Activated naive CD4-positive, alpha-beta T cell treated with anti-CD3 and anti-CD28 coated beads for 36 hours (primary cell): ENCODE data around the gene KRTAP1-1. TPM values are rescaled to one million over a fixed set of nuclear protein-coding genes. Genes with fewer than 3 reads are reported as not detected.
"Not testable (repeated sequence)": the region's sequence is repeated elsewhere in the genome, so short reads cannot be mapped to it uniquely, and the experiment has no call there.

Experiments
- CTCF ChIA-PET: fragments of 350-600 bp; sonication (Branson Sonifier 250); formaldehyde crosslinking; loops from one replicate; lab custom pipeline; 2021; ENCODE audit warnings: antibody characterized with exemption; lab: Charles Lee
- DNase-seq: peaks from one replicate; pipeline ENCODE4 v3.0.0-alpha.2; 2020
- H3K27ac Mint-ChIP-seq: one replicate; pipeline ENCODE4 v1.8.0; 2021; ENCODE audit warnings: mild to moderate bottlenecking, mixed read lengths
- H3K27me3 Mint-ChIP-seq: one replicate; pipeline ENCODE4 v1.8.0; 2021; ENCODE audit warnings: low read depth, mixed read lengths
- H3K36me3 Mint-ChIP-seq: one replicate; pipeline ENCODE4 v1.8.0; 2021; ENCODE audit warnings: low read depth, mixed read lengths
- H3K4me1 Mint-ChIP-seq: one replicate; pipeline ENCODE4 v1.8.0; 2021; ENCODE audit warnings: low read depth, mixed read lengths
- H3K4me3 Mint-ChIP-seq: one replicate; pipeline ENCODE4 v1.8.0; 2021; ENCODE audit warnings: mild to moderate bottlenecking, moderate library complexity, mixed read lengths
- H3K9me3 Mint-ChIP-seq: one replicate; pipeline ENCODE4 v1.8.0; 2021; ENCODE audit warnings: mixed read lengths
- intact Hi-C: fragments of 100-400 bp; cut with micrococcal nuclease; formaldehyde crosslinking; loops from one replicate; pipeline ENCODE4 v1.15.1; 2023
- total RNA-seq, 2 experiments: library from RNA; stranded (reverse); gene quantifications; one replicate each; pipeline ENCODE4 v1.2.3, GENCODE V29; 2021

Gene KRTAP1-1
- total RNA-seq, 2 experiments from 2014 or later: not detected

DNA sequence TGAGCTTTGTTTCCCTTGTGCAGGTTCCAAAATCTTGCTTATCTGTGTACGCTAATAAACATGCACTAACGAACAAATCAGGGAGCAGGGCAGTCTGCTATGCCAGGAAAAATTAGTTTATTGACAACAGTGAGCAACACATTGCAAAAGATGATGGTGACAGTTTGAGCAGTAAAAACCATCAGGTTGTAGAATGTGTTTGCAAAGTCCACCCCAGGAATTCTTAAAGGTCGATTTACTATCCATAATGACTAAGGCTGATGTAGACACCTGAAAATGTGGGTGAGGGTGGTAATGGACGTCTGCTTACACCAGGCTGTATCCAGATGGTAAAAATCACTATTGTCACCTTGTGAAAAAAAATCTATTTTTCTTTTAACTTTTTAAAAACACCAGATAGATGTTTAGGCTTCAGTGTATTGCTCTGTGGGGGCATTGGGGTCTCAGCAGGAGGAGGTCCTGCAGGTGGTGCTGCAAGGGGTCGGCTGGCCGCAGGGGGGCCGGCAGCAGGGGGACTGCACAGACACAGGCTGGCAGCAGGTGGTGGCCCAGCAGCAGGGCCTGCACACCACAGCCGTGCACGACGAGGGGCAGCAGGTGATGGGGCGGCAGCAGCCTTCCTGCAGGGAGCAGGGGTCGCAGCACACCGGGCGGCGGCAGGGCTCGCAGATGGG is 23.9 kb upstream of the KRTAP1-1 start:
- DNase-seq, H3K4me3 Mint-ChIP-seq, CTCF ChIA-PET, H3K9me3 Mint-ChIP-seq, intact Hi-C loops, H3K27ac Mint-ChIP-seq, H3K4me1 Mint-ChIP-seq, H3K36me3 Mint-ChIP-seq: not testable (repeated sequence)
- H3K27me3 Mint-ChIP-seq: peaks cover 12% of the 10 kb centered on the region

DNA sequence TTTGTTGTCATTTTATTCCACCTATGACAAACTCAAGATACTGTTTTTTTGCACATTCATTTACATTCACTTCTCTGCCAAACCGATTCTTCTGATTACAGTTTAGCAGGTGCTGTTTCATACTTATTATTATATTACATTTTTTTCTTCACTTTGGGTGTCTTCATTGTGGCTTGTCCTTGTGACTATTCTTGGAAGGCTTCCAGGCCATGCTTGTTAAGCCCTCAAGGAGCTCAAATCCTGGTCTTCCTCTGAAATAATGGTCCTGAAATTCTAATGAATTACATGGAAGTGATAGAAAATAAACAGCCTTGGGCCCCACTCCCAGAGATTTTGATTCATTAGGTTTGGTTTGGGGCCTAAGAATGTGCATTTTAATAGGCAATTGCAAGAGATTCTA is 23.1 kb upstream of the KRTAP1-1 start:
- no peak overlapping the region for H3K27ac Mint-ChIP-seq
- H3K9me3 Mint-ChIP-seq: no peaks in the 10 kb centered on the region
- CTCF ChIA-PET: no interaction called here
- peaks cover 16% of the 10 kb centered on the region for H3K27me3 Mint-ChIP-seq
- no peak overlapping the region for H3K4me3 Mint-ChIP-seq
- intact Hi-C loops: no loop called here
- no peaks in the 10 kb centered on the region for H3K36me3 Mint-ChIP-seq
- DNase-seq: no peak
- no peaks in the 10 kb centered on the region for H3K4me1 Mint-ChIP-seq

DNA sequence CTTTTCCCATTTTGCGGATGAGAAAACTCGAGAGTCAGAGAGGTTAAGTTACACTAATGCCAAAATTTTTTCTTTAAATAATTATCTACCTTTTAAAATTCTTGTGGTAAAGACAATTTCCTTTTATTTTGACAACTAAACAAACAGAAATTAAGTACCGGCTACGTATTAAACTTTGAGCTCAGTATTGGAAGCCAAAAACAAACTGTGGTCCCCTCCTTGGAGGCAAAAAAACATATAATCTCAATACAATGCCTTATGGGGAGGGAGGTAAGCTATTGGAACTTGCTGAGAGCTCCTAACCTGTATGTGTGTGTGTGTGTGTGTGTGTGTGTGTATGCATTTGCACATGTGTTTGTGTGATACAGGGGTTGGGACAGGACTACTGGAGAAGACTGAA is 22.2 kb upstream of the KRTAP1-1 start:
- Mint-ChIP-seq H3K4me1 (no peaks in the 10 kb centered on the region), H3K4me3 (no peak overlapping the region), H3K36me3 (no peaks in the 10 kb centered on the region), H3K9me3 (no peaks in the 10 kb centered on the region), H3K27me3 (peaks cover 21% of the 10 kb centered on the region), H3K27ac (no peak overlapping the region)
- intact Hi-C loops: no loop called here
- DNase-seq: no peak
- CTCF ChIA-PET: no interaction called here

DNA sequence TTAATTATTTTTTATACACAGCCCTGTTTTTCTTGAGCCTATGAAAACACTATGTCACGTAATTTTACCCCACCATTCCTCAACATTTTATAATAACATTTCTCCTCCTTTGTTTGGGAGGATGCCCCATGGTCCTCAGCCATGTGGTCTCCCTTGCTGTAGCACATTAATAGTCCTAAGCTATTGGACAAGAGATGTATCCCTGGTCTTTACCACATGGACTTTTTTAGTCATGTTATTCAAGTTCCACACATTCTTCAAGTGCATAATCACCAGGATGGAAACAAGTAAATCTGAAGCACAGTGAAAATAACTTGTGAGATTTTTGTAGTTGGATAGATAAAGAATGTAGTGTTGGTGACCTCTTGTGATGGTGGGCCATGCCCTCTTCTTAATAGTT is 20.7 kb upstream of the KRTAP1-1 start:
- no peak overlapping the region for H3K27ac Mint-ChIP-seq
- H3K27me3 Mint-ChIP-seq: peaks cover 26% of the 10 kb centered on the region
- DNase-seq: no peak
- no peaks in the 10 kb centered on the region for H3K4me1 Mint-ChIP-seq
- H3K9me3 Mint-ChIP-seq: no peaks in the 10 kb centered on the region
- intact Hi-C loops: no loop called here
- CTCF ChIA-PET: no interaction called here
- no peak overlapping the region for H3K4me3 Mint-ChIP-seq
- H3K36me3 Mint-ChIP-seq: no peaks in the 10 kb centered on the region

DNA sequence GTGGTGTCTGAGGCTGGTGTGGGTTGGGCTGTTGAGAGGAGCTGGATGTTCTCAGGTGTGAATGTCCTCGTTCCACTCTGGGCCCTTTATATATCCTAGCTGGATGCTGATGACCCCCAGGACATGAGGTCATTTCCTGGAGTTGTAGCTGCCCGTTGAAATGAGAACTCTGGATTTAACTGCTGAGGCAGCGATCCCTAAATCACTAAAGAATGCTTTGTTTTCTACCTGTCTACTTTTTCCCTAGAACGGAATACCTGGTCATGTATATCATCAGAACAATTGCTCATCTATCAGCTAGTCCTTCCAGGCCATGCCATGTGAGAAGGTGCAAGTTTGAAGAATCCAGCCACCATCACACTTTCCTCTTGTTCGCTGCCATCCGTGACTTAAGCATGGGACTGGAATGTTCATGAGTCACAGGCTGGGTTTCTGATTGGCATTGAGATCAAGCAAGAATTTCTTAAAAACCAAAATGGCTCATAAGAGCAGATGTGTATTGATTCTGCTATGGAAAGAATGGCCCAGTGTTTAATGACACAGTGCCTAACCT is 18.9 kb upstream of the KRTAP1-1 start, which contains the start of gene KRTAP2-3:
TSS of gene KRTAP2-3 (minus strand) at position 63 of the 553 bp plus-strand sequence. CDS start 64 bp downstream, outside the sequence.
- no peaks in the 10 kb centered on the region for H3K36me3 Mint-ChIP-seq
- no peak for DNase-seq
- H3K4me3 Mint-ChIP-seq: no peak within 1 kb of the TSS
- intact Hi-C loops: no loop called here
- H3K27ac Mint-ChIP-seq: no peak within 1 kb of the TSS
- no peaks in the 10 kb centered on the region for H3K9me3 Mint-ChIP-seq
- peaks cover 28% of the 10 kb centered on the region for H3K27me3 Mint-ChIP-seq
- CTCF ChIA-PET: no interaction called here
- no peaks in the 10 kb centered on the region for H3K4me1 Mint-ChIP-seq

DNA sequence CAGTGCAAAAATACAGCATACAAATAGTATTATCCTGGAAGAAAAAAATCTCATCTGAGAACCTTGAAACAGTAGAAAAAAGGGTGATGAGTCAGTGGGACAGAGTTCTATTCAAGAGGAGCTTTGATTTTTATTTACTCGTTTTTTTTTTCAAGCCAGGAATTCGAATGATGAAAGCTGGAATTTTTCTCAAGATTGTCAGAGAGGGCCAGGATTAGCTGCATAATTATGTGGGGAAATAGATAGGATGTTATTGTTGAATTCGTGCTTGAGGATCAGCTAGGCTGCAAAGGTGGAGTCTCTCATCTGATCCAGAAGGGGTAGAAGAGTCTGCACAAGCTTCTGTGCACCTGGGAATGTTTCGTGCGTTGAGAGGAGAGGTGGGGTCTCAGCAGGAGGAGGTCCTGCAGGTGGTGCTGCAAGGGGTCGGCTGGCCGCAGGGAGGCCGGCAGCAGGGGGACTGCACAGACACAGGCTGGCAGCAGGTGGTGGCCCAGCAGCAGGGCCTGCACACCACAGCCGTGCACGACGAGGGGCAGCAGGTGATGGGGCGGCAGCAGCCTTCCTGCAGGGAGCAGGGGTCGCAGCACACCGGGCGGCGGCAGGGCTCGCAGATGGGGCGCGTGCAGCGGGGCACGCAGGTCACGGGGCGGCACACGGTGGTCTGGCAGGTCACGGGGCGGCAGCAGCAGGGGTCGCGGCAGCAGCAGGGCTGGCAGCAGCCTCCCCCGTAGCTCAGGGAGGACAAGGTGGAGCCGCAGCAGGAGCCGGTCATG is 18.2 kb upstream of the KRTAP1-1 start:
- H3K27ac Mint-ChIP-seq, DNase-seq, H3K9me3 Mint-ChIP-seq, H3K36me3 Mint-ChIP-seq, H3K4me1 Mint-ChIP-seq, intact Hi-C loops, H3K4me3 Mint-ChIP-seq, CTCF ChIA-PET: not testable (repeated sequence)
- peaks cover 28% of the 10 kb centered on the region for H3K27me3 Mint-ChIP-seq

DNA sequence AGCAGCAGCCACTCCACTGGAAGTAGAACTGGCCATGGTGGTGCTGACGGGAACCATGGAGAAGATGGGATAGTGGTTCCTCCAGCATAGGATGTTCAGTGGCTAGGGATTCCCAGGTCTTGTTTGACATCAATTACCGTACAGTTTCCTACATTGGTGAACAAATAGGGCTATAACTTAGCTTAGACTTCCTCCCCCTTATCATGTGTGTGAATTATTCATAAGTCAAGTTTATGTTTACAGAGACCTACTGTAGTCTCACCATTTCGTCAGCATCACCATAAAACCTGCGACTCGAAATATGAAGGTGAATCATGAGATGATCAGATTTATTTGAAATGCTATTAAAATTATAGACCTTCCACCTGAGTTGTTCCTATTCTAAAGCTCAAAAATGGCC is 17.5 kb upstream of the KRTAP1-1 start:
- H3K4me1 Mint-ChIP-seq: no peaks in the 10 kb centered on the region
- peaks cover 28% of the 10 kb centered on the region for H3K27me3 Mint-ChIP-seq
- no peaks in the 10 kb centered on the region for H3K36me3 Mint-ChIP-seq
- H3K9me3 Mint-ChIP-seq: no peaks in the 10 kb centered on the region
- no peak for DNase-seq
- no peak overlapping the region for H3K27ac Mint-ChIP-seq
- CTCF ChIA-PET: no interaction called here
- H3K4me3 Mint-ChIP-seq: no peak overlapping the region
- intact Hi-C loops: no loop called here

DNA sequence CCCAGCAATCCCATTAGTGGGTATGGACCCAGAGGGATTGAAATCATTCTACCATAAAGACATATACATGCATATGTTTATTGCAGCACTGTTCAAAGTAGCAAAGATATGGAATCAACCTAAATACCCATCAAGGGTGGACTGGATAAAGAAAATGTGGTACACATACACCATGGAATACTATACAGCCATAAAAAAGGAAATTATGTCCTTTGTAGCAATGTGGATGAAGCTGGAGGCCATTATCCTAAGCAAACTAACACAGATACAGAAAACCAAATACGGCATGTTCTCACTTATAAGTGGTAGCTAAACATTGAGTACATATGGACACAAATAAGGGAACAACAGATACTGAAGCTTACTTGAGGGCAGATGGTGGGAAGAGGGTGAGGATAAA is 16.3 kb upstream of the KRTAP1-1 start:
- Mint-ChIP-seq H3K27ac (no peak overlapping the region), H3K4me3 (no peak overlapping the region), H3K4me1 (no peaks in the 10 kb centered on the region), H3K36me3 (no peaks in the 10 kb centered on the region), H3K27me3 (peaks cover 30% of the 10 kb centered on the region), H3K9me3 (no peaks in the 10 kb centered on the region)
- intact Hi-C loops: no loop called here
- CTCF ChIA-PET: no interaction called here
- no peak for DNase-seq

DNA sequence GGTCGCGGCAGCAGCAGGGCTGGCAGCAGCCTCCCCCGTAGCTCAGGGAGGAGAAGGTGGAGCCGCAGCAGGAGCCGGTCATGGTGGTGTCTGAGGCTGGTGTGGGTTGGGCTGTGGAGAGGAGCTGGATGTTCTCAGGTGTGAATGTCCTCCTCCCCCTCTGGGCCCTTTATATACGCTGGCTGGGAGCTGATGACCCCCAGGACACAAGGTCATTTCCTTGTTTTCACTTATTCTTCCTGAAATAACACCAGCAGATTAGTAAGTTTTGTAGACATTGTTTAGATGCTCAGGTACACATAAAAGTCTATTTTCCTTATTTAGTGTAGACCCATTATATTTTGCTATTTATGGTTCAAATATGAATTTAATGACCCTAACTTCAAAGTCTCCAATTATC is 13.9 kb upstream of the KRTAP1-1 start, which contains the start of gene KRTAP2-2:
TSS of gene KRTAP2-2 (minus strand) at position 101 of the 400 bp plus-strand sequence. CDS start at position 82, 19 bp downstream.
- CTCF ChIA-PET, intact Hi-C loops, H3K4me1 Mint-ChIP-seq, H3K4me3 Mint-ChIP-seq, DNase-seq, H3K27ac Mint-ChIP-seq, H3K36me3 Mint-ChIP-seq, H3K9me3 Mint-ChIP-seq: not testable (repeated sequence)
- H3K27me3 Mint-ChIP-seq: peaks cover 21% of the 10 kb centered on the region

DNA sequence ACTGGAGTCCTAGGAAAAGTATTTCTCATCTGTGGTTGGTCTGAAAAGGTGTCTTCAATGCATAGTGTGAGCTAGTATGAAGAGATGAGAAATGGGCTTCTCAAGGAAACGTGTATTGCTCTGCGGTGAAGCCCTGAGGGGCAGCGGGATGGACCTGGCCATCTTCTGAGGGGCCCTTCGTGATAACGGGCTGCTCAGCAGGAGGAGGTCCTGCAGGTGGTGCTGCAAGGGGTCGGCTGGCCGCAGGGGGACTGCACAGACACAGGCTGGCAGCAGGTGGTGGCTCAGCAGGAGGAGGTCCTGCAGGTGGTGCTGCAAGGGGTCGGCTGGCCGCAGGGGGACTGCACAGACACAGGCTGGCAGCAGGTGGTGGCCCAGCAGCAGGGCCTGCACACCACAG is 13.3 kb upstream of the KRTAP1-1 start:
- H3K36me3 Mint-ChIP-seq, H3K4me1 Mint-ChIP-seq, DNase-seq, H3K9me3 Mint-ChIP-seq, CTCF ChIA-PET, intact Hi-C loops, H3K4me3 Mint-ChIP-seq, H3K27ac Mint-ChIP-seq: not testable (repeated sequence)
- peaks cover 22% of the 10 kb centered on the region for H3K27me3 Mint-ChIP-seq

DNA sequence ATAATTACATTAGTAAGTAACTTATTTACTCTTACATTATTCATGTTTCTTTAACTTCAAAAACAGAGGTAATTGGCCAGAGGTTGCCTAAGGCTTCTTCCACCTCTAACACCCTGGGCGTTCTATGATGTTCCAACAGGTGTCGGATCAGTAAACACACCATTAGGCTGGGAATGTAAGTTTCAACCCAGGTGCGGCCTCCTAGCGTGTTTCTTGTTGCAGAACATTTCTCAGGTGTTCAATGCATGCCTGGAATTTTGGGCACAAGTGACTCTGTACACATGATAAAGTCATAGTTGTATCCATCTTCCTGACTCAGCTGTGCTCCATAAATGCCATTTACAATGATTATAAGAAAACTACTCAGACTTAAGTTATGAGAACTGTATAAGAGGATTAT is 12.8 kb upstream of the KRTAP1-1 start:
- Mint-ChIP-seq H3K9me3 (no peaks in the 10 kb centered on the region), H3K4me1 (no peaks in the 10 kb centered on the region), H3K27ac (no peak overlapping the region), H3K27me3 (peaks cover 18% of the 10 kb centered on the region), H3K4me3 (no peak overlapping the region), H3K36me3 (no peaks in the 10 kb centered on the region)
- intact Hi-C loops: no loop called here
- CTCF ChIA-PET: no interaction called here
- no peak for DNase-seq

DNA sequence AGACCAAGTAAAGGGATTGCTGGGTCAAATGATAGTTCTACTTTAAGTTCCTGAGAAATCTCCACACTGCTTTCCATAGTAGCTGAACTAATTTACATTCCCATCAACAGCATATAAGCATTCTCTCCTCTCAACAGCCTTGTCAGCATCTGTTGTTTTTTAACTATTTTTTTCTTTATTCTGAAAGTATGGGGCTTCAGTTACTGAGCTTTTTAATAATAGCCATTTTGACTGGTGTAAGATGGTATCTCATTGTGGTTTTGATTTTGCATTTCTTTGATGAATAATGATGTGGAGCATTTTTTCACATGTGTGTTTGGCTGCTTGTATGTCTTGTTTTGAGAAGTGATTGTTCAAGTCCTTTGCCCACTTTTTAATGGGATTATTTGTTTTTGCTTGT is 11.3 kb upstream of the KRTAP1-1 start:
- Mint-ChIP-seq H3K4me3 (no peak overlapping the region), H3K9me3 (no peaks in the 10 kb centered on the region), H3K36me3 (no peaks in the 10 kb centered on the region), H3K27ac (no peak overlapping the region), H3K4me1 (no peaks in the 10 kb centered on the region), H3K27me3 (peaks cover 20% of the 10 kb centered on the region)
- no peak for DNase-seq
- CTCF ChIA-PET: no interaction called here
- intact Hi-C loops: no loop called here

DNA sequence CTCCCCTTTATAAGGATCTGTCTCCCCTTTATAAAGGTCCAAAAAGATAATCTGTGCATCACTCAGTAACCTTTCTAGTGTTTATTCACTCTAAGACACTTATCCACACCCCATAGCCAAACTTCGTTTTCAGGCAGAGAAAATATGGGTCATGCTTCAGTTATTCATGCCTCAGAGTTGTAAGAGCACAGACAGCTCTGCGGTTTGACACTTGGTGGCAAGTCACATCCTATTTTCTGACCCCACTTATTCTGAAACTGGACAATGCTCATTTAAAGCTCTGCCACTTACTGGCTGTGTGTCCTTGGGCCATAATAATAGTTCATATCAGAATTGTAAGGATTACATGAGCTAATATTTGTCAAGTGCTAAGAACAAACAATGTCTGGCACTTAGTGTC is 7.9 kb upstream of the KRTAP1-1 start:
- intact Hi-C loops: no loop called here
- no peaks in the 10 kb centered on the region for H3K9me3 Mint-ChIP-seq
- CTCF ChIA-PET: no interaction called here
- no peak for DNase-seq
- no peaks in the 10 kb centered on the region for H3K36me3 Mint-ChIP-seq
- peaks cover 1% of the 10 kb centered on the region for H3K4me1 Mint-ChIP-seq
- H3K4me3 Mint-ChIP-seq: no peak overlapping the region
- peaks cover 29% of the 10 kb centered on the region for H3K27me3 Mint-ChIP-seq
- no peak overlapping the region for H3K27ac Mint-ChIP-seq
